NCI-H2171 (cell line): Measurements from ENCODE around the gene C20orf141.
"Not testable (repeated sequence)": the region's sequence is repeated elsewhere in the genome, so short reads cannot be mapped to it uniquely, and the experiment has no call there.

Experiments
- DNase-seq: peaks from one replicate; lab custom pipeline; 2025; lab: John Stamatoyannopoulos, UW

The C20orf141 gene

DNA sequence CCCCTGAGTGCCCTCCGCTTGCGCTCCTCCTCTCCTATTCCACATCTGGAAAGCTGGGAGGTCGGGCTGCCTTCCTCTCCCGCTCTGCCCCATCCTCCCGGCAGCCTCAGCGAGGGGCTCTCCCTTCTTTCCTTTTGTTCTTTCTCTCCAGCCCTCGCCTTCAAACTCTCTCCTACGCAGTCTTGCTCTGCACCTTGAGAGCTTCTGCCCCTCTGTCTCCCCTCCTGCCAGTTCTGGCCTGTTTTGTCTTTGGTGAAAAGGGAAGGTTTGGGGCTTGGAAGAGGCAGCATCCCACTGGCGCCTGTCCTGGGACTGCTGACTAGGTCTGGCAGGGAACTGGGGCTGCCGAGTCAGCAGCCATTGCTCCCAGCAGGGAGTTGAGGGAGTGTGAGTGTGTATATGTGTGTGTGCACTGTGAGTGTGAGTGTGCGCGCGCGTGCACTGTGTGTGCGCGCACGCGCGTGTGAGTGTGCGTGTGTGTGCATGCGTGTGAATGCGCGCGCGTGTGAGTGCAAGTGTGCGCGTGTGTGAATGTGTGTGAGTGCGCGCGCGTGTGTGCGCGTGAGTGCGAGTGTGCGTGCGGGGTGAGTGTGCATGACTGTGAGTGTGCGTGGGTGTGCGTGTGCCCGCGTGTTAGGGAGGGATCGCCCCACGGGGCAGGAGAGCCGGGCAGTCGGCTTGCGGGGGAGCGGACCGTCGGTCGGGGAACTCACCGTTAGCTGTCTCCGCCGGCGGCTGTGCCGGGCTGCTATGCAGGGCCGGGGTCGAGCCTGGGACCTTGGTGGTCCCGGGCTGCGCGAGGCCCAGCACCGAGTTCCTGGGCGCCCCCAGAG is 14.9 kb upstream of the C20orf141 start:
- no peak for DNase-seq

DNA sequence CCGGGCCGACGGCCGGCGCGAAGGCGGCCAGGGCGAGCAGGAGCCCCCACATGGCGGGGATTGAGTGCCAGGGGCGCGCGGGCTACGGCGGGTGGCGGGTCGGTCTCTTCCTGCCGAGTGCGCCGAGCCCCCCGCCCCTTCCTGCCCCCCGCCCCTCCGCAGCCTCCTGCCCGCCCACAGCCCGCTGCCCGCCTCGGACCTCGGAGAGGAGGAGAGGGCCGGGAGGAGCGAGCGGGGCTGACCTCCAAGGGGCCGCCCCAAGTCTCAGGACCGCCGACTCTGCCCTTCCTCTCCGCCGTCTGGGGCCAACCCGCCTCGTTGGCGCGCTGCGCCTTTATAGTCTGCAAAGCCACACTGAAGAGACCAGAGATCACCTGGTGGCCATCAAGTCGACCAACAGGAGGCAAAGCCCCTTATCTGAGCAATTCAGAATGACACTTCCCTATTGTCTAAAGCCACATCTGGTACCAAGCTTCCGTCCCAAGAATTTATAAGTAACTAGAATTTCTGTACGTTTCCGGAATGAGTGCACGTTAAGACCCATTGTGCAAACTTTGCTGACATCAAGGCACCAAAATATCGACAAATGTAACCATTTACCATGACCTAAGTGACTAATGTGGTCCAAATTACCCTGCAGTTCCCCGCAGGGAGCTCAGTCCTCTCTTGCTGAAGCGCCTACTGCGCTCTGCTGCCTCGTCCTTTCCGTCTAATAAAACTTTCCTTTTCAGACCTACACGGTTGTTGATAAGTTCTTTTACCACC is 14.1 kb upstream of the C20orf141 start, which contains the start of gene CPXM1:
CPXM1 (minus strand) TSS at position 107 of the 765 bp plus-strand sequence; CDS start at position 52, 55 bp downstream.
- DNase-seq, result no peak

DNA sequence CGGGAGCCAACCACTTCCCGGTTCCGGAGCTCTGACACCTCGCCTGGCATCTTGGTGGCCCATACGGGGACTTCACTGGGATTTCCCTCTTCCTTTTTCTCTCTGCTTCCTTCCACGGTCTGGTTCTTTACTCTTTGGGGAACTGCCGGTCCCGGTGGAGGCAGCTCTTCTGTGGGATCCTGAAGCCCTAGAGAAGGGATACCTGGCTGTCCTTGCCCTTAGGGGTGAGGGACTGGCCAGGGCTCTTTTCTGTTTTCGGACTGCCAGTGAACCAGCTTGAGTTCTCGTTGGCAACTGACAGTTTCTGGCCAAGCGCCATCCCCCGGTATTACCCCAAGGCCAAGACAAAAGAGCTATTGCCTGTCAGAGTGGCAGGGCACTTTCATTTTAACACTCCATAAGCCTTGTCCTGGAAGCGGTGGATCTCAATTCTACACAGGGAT is 13.5 kb upstream of the C20orf141 start:
- no peak for DNase-seq

DNA sequence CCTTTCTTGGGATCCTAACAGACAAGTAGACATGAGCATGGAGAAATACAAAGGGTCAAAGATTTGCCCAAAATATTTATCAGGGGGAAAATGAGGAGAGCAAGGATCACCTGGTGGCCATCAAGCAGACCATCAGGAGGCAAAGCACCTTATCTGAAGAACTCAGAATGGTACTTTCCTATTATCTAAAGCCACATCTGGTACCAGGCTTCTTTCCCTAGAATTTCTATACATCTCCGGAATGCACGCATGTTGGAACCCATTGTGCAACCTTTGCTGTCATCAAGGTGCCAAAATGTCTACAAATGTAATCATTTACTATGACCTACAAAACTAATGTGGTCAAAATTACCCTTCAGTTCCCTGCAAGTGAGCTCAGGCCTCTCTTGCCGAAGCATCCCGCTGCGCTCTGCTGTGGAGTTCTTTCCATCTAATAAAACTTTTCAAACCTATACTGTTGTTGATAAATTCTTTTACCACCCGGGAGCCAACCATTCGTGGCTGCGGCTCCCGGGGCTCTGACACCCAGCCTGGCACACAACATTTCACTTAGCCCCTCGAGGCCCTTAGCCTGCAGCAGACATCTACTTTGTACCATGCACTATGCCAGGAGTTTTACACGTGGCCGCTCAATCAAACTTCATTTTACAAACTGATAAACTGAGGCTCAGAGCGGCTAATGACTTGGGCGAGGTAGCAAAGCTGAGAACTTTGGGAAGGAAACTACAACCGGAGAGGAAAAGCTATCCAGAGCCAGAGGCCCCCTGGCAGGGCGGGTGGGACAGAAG is 10.6 kb upstream of the C20orf141 start:
- no peak for DNase-seq

DNA sequence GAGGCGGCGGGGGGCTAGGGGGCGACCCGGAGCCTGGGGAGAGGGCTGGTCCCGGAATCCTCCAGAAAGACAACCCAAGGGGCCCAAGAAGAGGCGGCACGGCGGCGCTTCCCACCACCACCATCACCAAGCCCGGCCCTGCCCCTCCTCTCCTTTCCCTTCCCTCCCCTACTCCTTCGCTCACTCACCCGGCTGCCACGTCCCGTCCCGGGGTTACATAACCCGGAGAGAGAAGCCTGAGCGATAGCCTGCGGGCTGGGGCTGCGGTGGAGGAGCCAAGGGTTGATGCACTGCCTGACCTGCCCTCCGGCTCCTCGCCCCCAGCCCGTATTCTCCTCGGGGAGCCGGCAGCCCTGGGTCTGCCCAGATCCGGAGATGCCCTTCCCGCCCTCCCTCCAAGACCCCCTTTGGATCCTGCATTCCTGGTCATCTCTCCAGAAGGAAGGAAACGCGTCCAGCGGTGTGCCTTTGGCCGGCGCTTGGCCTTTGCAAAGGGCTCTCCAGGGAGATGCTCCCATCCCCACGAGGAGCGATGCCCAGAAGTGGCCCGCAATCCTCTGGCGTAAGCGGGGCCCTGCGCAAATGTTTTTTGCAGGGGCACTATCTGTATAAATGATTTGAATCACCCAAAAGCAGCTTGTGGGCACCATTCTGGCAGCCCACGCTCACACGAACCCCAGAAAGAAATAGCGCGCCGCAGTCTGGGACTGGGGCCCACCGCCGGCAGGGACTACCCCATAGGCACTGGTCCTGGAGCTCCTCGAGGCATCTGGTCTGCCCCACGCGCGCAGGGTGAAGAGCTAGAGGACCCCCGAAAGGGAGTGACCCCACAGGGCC is 9.7 kb upstream of the C20orf141 start:
- DNase-seq, result no peak

DNA sequence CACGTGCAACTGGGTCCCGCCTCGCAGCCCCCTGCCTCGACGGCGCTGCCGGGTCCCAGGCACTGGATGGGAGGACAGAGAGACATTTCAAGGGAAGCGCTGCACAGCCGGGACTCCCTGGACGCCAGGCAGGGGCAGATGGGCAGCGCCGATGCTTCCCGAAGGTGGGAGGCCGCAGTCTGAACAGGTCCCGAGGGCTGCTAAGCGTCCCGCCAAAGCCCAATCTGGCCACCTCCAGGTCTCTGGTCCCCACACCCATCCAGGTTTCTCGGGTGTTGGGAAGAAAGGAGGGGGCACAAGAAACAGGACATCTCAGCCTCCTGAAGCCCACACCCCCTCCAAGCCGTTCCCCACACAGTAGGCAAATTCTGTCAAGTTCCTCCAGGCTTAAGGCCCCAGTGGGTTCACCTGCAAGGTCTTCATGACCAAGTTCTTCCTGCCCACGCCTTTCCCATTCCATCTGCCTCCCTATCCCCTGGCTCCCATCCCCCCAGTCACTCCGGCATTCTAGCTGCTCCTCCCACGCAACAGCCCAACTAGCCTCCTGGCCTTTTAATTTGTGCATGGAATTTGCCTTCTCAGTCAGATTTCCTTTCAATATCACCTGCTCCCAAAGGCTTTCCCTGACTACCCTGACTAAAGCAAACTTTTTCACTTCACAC is 9.0 kb upstream of the C20orf141 start:
- DNase-seq, result no peak

DNA sequence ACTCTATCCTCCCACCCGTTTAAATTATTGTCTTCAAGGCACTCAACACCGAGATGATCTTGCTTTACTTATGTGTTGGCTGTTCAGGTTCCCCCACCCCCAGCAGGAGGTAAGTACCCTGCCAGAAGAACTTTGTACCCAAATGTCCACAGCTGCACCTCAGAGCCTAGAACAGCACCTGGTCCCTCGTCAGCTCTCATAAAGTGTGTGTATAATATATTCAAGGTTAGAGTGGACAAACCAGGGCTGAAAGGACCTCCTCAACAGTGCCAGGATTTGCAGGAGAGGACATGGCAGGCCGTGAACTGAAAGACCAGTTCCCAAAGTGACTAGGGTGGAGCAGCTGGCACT is 8.5 kb upstream of the C20orf141 start:
- no peak for DNase-seq

DNA sequence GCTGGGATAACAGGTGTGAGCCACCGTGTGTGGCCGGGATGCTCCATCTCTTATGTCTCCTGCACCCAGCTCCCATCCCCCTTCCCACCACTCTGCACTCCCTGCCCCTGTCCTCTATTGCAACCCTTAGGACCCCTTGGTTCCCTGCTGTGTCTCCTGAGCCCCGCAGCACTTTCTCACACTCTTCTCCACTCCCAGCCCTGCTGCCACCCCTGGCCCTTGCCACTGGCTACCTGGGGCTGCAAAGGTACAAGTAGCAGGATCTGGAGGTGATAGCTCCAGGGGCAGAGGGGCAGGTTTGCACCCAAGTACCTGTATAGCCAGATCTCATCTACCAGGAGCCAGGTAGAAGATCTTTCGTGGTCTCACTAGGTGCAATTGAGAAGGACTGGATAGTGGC is 7.8 kb upstream of the C20orf141 start:
- DNase-seq, result no peak

DNA sequence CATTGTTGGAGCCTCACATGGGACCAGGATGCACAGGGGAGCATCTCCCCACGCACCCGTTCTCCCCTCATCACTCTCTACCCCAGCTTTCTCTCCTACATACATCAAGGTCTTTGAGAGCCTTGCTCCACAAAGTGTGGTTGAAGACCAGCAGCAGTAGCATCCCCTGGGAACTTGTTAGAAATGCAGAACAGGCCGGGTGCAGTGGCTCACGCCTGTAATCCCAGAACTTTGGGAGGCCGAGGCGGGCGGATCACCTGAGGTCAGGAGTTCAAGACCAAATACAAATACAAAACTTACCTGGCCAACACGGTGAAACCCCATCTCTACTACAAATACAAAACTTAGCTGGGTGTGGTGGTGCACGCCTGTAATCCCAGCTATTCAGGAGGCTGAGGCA is 6.9 kb upstream of the C20orf141 start:
- not testable (repeated sequence) for DNase-seq

DNA sequence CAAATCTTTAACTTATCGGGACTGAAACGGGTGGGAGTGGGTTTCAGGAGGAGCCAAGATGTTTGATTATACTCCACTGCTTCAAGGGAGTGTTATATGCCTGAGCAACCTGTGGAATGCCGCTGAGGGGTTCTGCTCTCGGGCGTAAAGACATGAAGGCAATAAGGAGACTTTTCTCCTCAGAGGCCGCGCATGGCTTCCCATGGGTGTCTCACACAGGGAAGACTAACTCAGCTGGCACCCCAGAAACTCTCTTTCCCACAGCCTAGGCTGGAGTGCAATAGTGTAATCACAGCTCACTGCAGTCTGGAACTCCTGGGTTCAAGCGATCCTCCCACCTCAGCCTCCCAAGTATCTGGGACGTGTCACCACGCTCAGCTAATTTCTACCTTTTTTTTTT is 5.1 kb upstream of the C20orf141 start:
- no peak for DNase-seq

DNA sequence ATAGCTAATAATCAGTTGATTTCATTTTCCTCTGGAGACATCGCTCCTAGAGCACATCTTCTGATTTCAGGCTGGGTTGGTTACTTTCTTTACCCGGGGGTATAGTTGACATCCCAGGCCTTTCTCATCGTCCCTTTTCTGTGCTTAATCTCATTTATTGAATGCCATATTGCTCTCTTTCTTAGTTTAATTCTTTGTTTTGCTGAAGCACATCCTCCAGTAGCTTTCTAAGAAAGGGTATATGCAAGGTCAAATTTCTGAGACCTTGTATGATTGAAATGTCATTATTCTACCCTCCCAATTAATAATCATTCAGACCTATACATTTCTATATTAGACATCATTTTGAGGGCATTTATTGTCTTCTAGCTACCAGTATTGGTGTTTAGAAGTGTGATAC is 2.6 kb upstream of the C20orf141 start:
- no peak for DNase-seq

DNA sequence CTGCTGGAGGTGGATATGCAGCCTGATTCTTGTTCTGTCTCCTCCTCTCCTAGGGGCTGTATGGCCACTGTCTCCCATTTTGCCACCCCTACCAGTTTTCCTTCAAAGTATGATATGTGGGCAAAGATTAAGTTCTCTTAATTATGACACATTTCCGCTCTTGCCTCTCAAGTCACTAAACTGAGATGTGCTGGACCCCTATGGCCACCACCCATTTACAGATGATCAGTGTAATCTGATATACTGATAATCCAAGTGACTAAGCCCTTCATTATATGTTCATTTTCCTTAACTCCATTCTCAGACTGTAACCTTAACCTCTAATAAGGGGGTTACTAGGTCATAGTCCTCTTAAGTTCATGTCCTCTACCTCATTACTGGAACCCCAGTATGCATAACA is 711 bp upstream of the C20orf141 start:
- DNase-seq, result no peak

DNA sequence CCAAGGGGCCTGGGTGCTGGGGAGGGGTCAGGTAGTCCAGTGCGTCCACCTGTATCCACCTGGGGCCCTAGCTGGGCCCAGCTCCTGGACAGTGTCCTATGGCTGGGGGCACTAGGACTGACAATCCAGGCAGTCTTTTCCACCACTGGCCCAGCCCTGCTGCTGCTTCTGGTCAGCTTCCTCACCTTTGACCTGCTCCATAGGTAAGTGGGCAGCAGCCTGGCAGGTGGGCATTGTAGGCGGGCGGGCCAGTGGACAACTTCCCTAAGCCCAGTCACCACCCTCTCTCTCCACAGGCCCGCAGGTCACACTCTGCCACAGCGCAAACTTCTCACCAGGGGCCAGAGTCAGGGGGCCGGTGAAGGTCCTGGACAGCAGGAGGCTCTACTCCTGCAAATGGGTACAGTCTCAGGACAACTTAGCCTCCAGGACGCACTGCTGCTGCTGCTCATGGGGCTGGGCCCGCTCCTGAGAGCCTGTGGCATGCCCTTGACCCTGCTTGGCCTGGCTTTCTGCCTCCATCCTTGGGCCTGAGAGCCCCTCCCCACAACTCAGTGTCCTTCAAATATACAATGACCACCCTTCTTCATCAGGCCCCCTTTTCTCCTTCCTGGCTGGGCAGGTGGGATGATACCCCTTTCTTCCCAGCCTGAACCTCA is 584 bp downstream of the C20orf141 start:
- DNase-seq, result no peak

DNA sequence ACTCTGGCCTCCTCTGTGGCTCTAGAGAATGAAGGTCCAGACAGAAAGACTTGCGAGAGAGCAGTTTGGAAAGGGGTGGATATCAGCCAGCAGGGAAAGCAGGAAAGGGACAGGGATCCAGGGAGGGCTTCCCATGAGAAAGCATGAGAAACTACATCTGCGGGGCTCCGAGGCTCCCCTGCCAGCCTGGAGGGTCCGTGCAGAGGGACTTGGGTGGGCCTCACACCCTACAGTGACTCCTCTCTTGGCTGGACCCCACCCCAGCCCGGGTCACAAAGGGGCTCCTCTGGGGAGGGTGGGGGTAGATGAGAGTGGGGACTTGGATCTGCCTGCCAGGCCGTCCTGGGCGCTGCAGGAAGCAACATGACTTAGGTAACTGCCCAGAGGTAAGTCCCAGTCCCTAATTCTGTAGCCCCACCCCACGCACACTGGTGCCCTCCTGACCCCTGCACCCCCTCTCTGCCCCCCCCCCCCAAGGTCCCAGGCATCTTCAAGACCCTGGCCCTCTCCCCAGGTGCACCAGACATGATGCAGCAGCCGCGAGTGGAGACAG is 1.3 kb downstream of the C20orf141 start, which contains the start of gene TMEM239:
TMEM239 (plus strand) TSS at position 335 of the 553 bp plus-strand sequence; CDS start at position 526, 191 bp downstream.
- no peak for DNase-seq

DNA sequence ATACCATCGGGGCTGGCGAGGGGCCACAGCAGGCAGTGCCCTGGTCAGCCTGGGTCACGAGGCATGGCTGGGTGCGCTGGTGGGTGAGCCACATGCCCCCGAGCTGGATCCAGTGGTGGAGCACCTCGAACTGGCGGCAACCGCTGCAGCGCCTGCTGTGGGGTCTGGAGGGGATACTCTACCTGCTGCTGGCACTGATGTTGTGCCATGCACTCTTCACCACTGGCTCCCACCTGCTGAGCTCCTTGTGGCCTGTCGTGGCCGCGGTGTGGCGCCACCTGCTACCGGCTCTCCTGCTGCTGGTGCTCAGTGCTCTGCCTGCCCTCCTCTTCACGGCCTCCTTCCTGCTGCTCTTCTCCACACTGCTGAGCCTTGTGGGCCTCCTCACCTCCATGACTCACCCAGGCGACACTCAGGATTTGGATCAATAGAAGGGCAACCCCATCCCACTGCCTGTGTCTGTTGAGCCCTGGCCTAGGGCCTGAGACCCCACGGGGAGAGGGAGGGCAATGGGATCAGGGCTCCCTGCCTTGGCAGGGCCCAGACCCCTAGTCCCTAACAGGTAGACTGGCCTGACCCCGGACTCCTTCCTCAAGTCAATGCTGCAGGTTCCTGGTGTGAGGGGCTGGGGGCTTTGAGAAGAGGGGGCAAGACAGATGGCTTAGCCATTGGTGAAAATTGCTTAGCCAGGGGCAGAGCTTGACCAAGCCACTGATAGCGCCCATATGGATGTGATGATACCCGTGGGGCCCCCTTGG is 2.0 kb downstream of the C20orf141 start:
- no peak for DNase-seq

DNA sequence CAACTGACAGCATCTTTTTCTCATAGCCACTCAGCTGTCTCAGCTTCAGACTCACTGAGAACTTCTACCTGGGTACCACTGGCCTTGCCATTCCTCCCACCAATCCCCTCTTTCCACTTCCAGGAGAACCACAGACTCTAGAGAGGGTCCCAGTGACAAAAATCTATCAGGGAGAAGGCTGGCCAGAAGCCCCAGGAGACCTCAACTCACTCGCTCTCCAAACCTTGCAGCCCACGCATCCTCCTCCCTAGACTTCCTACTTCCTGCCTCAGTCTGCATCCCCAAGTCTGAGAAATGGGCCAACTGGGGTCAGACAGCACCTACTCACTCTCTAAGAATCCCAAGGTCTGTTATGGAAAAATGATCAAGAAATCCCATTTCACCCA is 2.5 kb downstream of the C20orf141 start:
- no peak for DNase-seq

DNA sequence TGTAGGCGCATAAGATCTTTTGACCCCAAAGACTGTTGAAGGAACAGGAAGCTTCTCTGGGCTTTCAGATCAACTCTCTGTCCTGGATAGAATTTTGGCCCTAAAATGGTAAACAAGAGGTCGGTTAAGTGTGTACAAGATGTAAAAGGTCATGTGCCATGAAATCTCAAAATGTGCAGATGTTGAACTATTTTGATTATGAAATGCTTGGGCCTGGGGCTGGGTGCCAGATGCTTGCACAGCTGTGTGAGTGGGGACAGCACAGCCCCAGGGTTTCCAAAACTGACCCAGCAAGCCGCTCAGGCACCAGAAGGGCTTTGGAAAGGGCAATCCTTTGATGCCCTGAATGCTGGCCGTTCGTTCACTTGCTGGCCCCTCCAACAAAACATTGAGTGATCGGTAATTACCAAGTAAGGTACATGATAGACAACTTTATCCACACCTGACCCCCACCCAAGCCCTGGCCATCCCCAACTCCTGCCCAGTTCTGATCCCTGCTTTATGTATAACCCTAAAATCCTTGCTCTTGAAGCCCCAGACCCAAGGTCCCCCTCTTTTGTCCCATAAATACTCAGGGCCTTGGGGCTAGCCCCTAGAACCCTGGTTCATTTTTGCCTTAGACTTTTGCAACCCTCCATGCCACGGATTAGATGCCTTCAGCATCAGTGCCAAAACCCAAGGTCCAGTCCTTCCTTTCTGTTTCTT is 3.3 kb downstream of the C20orf141 start:
- no peak for DNase-seq

DNA sequence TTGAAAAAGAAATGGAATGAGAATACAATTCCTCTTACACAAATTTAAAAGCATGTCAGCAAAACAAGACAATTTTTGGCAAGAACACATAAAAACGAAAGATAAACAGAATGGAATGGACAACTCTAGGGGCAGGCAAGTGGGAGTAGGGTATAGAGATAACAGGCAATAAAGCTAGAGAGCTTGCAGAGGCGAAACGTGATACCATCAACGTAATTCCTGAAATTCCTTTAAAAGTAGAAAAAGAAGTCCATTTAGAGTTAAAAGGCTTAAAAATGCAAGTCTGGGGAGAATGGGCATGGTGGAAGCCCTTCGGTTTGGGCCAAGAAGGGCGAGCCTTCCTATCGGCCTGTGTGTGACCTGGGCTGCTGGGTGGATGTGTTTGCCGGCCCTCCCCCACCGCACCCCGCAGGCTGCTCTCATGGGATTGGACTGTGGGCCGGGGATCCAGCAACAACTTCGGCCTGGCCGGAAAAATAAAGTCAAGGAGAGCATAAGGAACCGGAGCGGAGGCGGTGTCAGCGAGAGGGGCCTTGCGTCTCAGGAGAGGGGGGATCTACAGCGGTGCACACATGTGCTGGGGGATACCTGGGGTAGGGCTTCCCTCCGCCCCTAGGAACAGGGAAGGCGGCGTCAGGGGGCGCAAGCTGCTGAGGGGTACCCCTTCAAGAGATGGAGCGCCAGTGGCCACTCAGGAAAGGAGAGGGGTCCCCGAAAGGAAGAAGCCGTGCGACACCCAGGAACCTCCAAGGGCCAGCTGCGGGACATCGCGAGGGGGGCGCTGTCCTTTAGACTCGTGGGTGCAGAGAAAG is 5.5 kb downstream of the C20orf141 start:
- no peak for DNase-seq
